B cell (primary cell): ENCODE measurements around the gene GFRA3. TPM values are rescaled to one million over a fixed set of nuclear protein-coding genes. Genes with fewer than 3 reads are reported as not detected.

Experiments used
- ATAC-seq: fragments of 200-7000 bp; cut with Tn5 transposase; one replicate; pipeline ENCODE4 v1.10.0; 2021; ENCODE audit warnings: low read depth, mild to moderate bottlenecking, moderate number of reproducible peaks, moderate library complexity
- CTCF ChIA-PET: fragments of 350-600 bp; sonication (Branson Sonifier 250); formaldehyde crosslinking; loops from one replicate; lab custom pipeline; 2021; ENCODE audit warnings: antibody characterized with exemption, inconsistent platforms; lab: Charles Lee
- POLR2A ChIA-PET: fragments of 350-600 bp; sonication (Branson Sonifier 250); formaldehyde crosslinking; loops from one replicate; lab custom pipeline; 2021; ENCODE audit warnings: antibody characterized with exemption; lab: Charles Lee
- DNase-seq: peaks from one replicate; pipeline ENCODE4 v3.0.0; 2013
- H2AFZ ChIP-seq: 2 replicates; pipeline ENCODE4 v1.6.1; 2012; ENCODE audit warnings: mild to moderate bottlenecking, low read depth, low read length; ENCODE audit not compliant: insufficient read depth, poor library complexity, severe bottlenecking
- H3K27ac ChIP-seq, 2 donors: 1 replicate in 1 of 2; 2 replicates in 1 of 2; pipeline ENCODE4 v1.5.1; 2012 to 2013; ENCODE audit warnings: low read length in 2 of 2, mild to moderate bottlenecking in 2 of 2, moderate library complexity in 1 of 2
- H3K27me3 ChIP-seq, 4 experiments: fragments of 200-600 bp in 1 of 4; sonication (generic) in 1 of 4; replicated peaks in 1 of 4; 1 replicate in 2 of 4; 2 replicates in 2 of 4; pipeline versions ENCODE4 v1.6.1 to v1.7.0; 2013 to 2016; ENCODE audit warnings: low read length in 3 of 4, mild to moderate bottlenecking in 2 of 4, mixed read lengths in 1 of 4, moderate library complexity in 1 of 4; ENCODE audit not compliant: insufficient read depth in 4 of 4, control insufficient read depth in 3 of 4; ENCODE audit errors: control extremely low read depth in 1 of 4
- H3K36me3 ChIP-seq, 2 experiments: replicated peaks in 1 of 2; 1 replicate in 1 of 2; 2 replicates in 1 of 2; pipeline versions ENCODE4 v1.6.1 to v1.7.1; 2013; ENCODE audit warnings: low read length in 1 of 2; ENCODE audit not compliant: insufficient read depth in 2 of 2, control insufficient read depth in 1 of 2; ENCODE audit errors: control extremely low read depth in 1 of 2, extremely low read depth in 1 of 2
- H3K4me1 ChIP-seq, 2 donors: fragments of 200-600 bp in 1 of 2; sonication (generic) in 1 of 2; 1 replicate in 1 of 2; 2 replicates in 1 of 2; pipeline versions ENCODE4 v1.5.1 to v1.6.1; 2013 to 2017; ENCODE audit warnings: low read length in 2 of 2; ENCODE audit not compliant: control insufficient read depth in 2 of 2, insufficient read depth in 2 of 2
- H3K4me2 ChIP-seq: replicated peaks from 2 replicates; pipeline ENCODE3; 2012; ENCODE audit warnings: mild to moderate bottlenecking, low read depth, low read length; ENCODE audit not compliant: poor library complexity, severe bottlenecking
- H3K4me3 ChIP-seq, 5 experiments: fragments of 200-600 bp in 1 of 5; sonication (generic) in 1 of 5; 1 replicate in 3 of 5; 2 replicates in 2 of 5; pipeline versions ENCODE4 v1.5.1 to v1.7.0; 2011 to 2016; ENCODE audit warnings: low read length in 4 of 5, mild to moderate bottlenecking in 4 of 5, low read depth in 2 of 5, control low read depth in 1 of 5, moderate library complexity in 1 of 5; ENCODE audit not compliant: insufficient read depth in 1 of 5; ENCODE audit errors: control extremely low read depth in 1 of 5, extremely low read depth in 1 of 5
- H3K79me2 ChIP-seq: fragments of 200-600 bp; sonication (generic); one replicate; pipeline ENCODE4 v1.6.0; 2016; ENCODE audit warnings: low read length; ENCODE audit not compliant: control insufficient read depth, insufficient read depth
- H3K9ac ChIP-seq: fragments of 200-600 bp; sonication (generic); 2 replicates; pipeline ENCODE4 v1.6.1; 2017; ENCODE audit warnings: mild to moderate bottlenecking, low read length, moderate library complexity
- H3K9me3 ChIP-seq, 3 donors: one replicate each; pipeline versions ENCODE4 v1.6.1 to v1.7.1; 2013; ENCODE audit warnings: low read length in 2 of 3; ENCODE audit not compliant: control insufficient read depth in 2 of 3, insufficient read depth in 1 of 3; ENCODE audit errors: control extremely low read depth in 1 of 3
- H4K20me1 ChIP-seq: 2 replicates; pipeline ENCODE4 v1.6.0; 2012; ENCODE audit warnings: mild to moderate bottlenecking, low read length; ENCODE audit not compliant: insufficient read depth, control insufficient read depth, poor library complexity, severe bottlenecking
- H3K27ac Mint-ChIP-seq: one replicate; pipeline ENCODE4 v1.8.0; 2021; ENCODE audit warnings: mixed read lengths
- H3K27me3 Mint-ChIP-seq: one replicate; pipeline ENCODE4 v1.8.0; 2021; ENCODE audit warnings: mixed read lengths
- H3K4me1 Mint-ChIP-seq: one replicate; pipeline ENCODE4 v1.8.0; 2021; ENCODE audit warnings: mixed read lengths
- H3K4me3 Mint-ChIP-seq: one replicate; pipeline ENCODE4 v1.8.0; 2021; ENCODE audit warnings: mixed read lengths
- H3K9me3 Mint-ChIP-seq: one replicate; pipeline ENCODE4 v1.8.0; 2022; ENCODE audit warnings: mixed read lengths; ENCODE audit not compliant: insufficient read depth
- CTCF ChIP-seq: fragments of 200-600 bp; IDR thresholded peaks from one replicate; pipeline ENCODE4 v1.8.0; 2022; ENCODE audit warnings: antibody characterized with exemption, mild to moderate bottlenecking
- EZH2 ChIP-seq: IDR thresholded peaks from 2 replicates; pipeline ENCODE4 v1.6.1; 2012; ENCODE audit warnings: borderline replicate concordance, low read depth, mild to moderate bottlenecking, moderate library complexity, low read length; ENCODE audit not compliant: insufficient read depth, poor library complexity, severe bottlenecking
- WGBS: methylation state at CpG from one replicate; pipeline ENCODE4 v1.1.5; 2013; ENCODE audit warnings: missing lambda C conversion rate; ENCODE audit not compliant: insufficient coverage; 5-methylcytosine and 5-hydroxymethylcytosine counted together
- intact Hi-C: fragments of 100-400 bp; cut with micrococcal nuclease; formaldehyde crosslinking; loops from one replicate; pipeline ENCODE4 v1.10.0; 2022
- polyA plus RNA-seq: library from polyadenylated mRNA; depleted of rRNA; stranded (reverse); fragments of >200 nt; gene quantifications from 2 replicates; pipeline ENCODE4 v1.2.3, GENCODE V29; 2012
- total RNA-seq, 2 donors: library from RNA; stranded (reverse); fragments of 120-200 nt in 1 of 2; gene quantifications; 1 replicate in 1 of 2; 2 replicates in 1 of 2; pipeline versions ENCODE4 v1.2.3 to v1.2.4, GENCODE V29; 2013 to 2022

Gene GFRA3
- total and polyA plus RNA-seq, 2 donors (not counting 1 experiment from before 2014, with no cell fraction given), result not detected

- Histone ChIP-seq H3K4me1 (peaks cover 10 to 20% of the 10 kb centered on the region in 2 donors), H3K9me3 (no peaks in the 10 kb centered on the region), H3K36me3 (peaks cover 0 to 4% of the 10 kb centered on the region in 2 experiments), H3K4me3 (peak within 1 kb of the TSS; percentile 77 to 99 (median 93)), H3K79me2 (peaks cover 47% of the 10 kb centered on the region), H4K20me1 (no peaks in the 10 kb centered on the region), H3K27me3 (no peaks in the 10 kb centered on the region), H3K4me2 (peak within 1 kb of the TSS; percentile 89), H3K27ac (peak within 1 kb of the TSS; percentile 52 to 87), H3K9ac (peak within 1 kb of the TSS; percentile 94), H2AFZ (peak within 1 kb of the TSS; percentile 98)
- peak within 1 kb of the TSS; percentile 92 for H3K27ac Mint-ChIP-seq
- ChIA-PET POLR2A (interaction anchor here (1.0 to 1.6 kb wide), 5 partner anchors 124 to 362 kb away, joined by 3 to 6 read pairs (median 3); partner anchors contain the start of genes FAM53C, HSPA9 and KDM3B), CTCF (interaction anchor here (1.1 to 2.1 kb wide), 5 partner anchors 10 to 199 kb away, joined by 3 to 7 read pairs (median 4); partner anchors contain the start of gene KDM3B)
- peaks cover 19% of the 10 kb centered on the region for H3K4me1 Mint-ChIP-seq
- TF ChIP-seq EZH2 (no peak), CTCF (no peak)
- ATAC-seq (peak; percentile 97), DNase-seq (peak; percentile 95)
- no peaks in the 10 kb centered on the region for H3K9me3 Mint-ChIP-seq
- H3K4me3 Mint-ChIP-seq, result peak within 1 kb of the TSS; percentile 93
- no peaks in the 10 kb centered on the region for H3K27me3 Mint-ChIP-seq
- intact Hi-C loops, result loop anchor here (1.0 to 5.0 kb wide), 9 partner anchors 35 to 1634 kb away; partner anchors contain the start of genes BRD8, CDC25C, DNAJC18 and EGR1
- 2% methylated on average over 26 of the region's 32 CpGs for WGBS
Observed at GRCh38 chr5:138213161-138214029, 61.0 kb downstream of the GFRA3 start, which contains the start of gene CDC23. Gene CDC23 (minus strand): TSS chr5:138213323. CDS start chr5:138213312, 11 bp downstream.
